Right forelimb (tissue), 1 donor: Measurements from ENCODE around the gene IRF3.
A peak's percentile ranks its signal among the peaks of the same experiment; 100 is the strongest.
"Not testable (repeated sequence)": the region's sequence is repeated elsewhere in the genome, so short reads cannot be mapped to it uniquely, and the experiment has no call there.

Source experiments
- DNase-seq: peaks from one replicate; pipeline ENCODE4 v3.0.0-alpha.2; 2018

Gene IRF3

GRCh38 chr19:49645592-49645991 lies 20.1 kb downstream of the IRF3 start:
- DNase-seq: no peak

GRCh38 chr19:49643466-49643865 lies 22.2 kb downstream of the IRF3 start:
- no peak for DNase-seq

GRCh38 chr19:49642492-49643035 lies 23.1 kb downstream of the IRF3 start:
- DNase-seq: no peak

- DNase-seq: peak; percentile 99
Measured at GRCh38 chr19:49641688-49642491, 23.8 kb downstream of the IRF3 start, which contains the start of gene SCAF1. SCAF1 (plus strand) TSS chr19:49642209; CDS start chr19:49645027, 2,818 bp downstream.

GRCh38 chr19:49640113-49640898 lies 25.4 kb downstream of the IRF3 start, which contains the start of gene RRAS:
RRAS (minus strand) TSS chr19:49640143; CDS start chr19:49640098, 45 bp downstream.
- DNase-seq: peak; percentile 99

- no peak for DNase-seq
Measured at GRCh38 chr19:49639401-49640112, 26.1 kb downstream of the IRF3 start.

GRCh38 chr19:49637821-49638738 lies 27.6 kb downstream of the IRF3 start:
- DNase-seq: peak; percentile 82

- no peak for DNase-seq
Measured at GRCh38 chr19:49636233-49636932, 29.3 kb downstream of the IRF3 start.

- no peak for DNase-seq
Measured at GRCh38 chr19:49635530-49636232, 30.0 kb downstream of the IRF3 start.

GRCh38 chr19:49633273-49633672 lies 32.4 kb downstream of the IRF3 start:
- DNase-seq: not testable (repeated sequence)

- no peak for DNase-seq
Measured at GRCh38 chr19:49632576-49632975, 33.1 kb downstream of the IRF3 start.

- DNase-seq: no peak
Measured at GRCh38 chr19:49631610-49632192, 34.0 kb downstream of the IRF3 start.

GRCh38 chr19:49631014-49631588 lies 34.6 kb downstream of the IRF3 start:
- DNase-seq: no peak

GRCh38 chr19:49629659-49630058 lies 36.0 kb downstream of the IRF3 start:
- no peak for DNase-seq

- DNase-seq: no peak
Measured at GRCh38 chr19:49626226-49626625, 39.4 kb downstream of the IRF3 start.

GRCh38 chr19:49624967-49625910 lies 40.4 kb downstream of the IRF3 start:
- DNase-seq: no peak

- DNase-seq: not testable (repeated sequence)
Measured at GRCh38 chr19:49617860-49618259, 47.8 kb downstream of the IRF3 start.

- DNase-seq: no peak
Measured at GRCh38 chr19:49616945-49617344, 48.7 kb downstream of the IRF3 start.
